Stimulated activated CD8-positive, alpha-beta memory T cell treated with anti-CD3 and anti-CD28 coated beads, Interleukin-2, amount 100 ng/mL, for 1 hour (primary cell): ENCODE data around the gene CORO7.

ENCODE experiments used
- DNase-seq, 2 donors: peaks; one replicate each; pipeline ENCODE4 v3.0.0-alpha.2; 2020; ENCODE audit warnings: low read depth in 2 of 2

Gene CORO7

DNA sequence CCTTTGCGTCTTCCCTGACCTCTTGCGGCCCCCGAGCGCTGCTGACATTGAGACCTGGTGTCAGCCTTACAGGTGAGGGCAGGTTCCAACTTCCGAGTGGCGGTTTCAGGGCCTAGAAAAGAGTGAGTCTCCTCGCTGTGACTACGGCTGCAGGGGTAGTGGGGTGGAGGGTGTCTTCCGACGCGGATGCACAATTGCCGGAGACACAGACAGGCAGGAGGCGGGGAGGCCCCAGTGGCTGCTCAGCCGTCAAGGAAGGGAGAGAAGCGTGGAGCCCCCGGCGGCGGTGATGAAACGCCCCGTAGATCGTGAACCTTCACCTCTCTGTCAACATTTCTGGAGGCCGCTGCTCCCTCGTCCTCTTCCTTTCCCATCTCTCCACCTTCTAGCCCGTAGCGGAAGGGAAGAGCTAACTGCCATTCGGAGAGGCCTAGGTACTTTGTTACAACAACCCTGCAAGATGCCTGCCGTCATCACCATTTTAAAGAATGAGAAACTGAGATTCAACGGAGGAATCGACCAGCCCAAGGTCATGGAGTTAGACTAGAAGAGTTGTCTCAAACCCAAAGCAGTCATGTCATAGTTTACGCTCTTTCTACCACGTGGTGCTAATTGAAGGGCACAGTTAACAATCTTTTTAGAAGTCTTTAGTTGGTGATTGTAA is 9.8 kb upstream of the CORO7 start:
- no peak for DNase-seq

- DNase-seq, result peak; percentile 84 to 90
These were observed 9.1 kb upstream of the CORO7 start, which contains the start of gene DNAJA3 for GRCh38 chr16:4425378-4426020. Gene DNAJA3 (plus strand): TSS chr16:4425868. CDS start chr16:4425882, 14 bp downstream.

GRCh38 chr16:4420505-4421105 is 4.2 kb upstream of the CORO7 start:
- no peak for DNase-seq

GRCh38 chr16:4419402-4419959 is 3.1 kb upstream of the CORO7 start:
- DNase-seq, result no peak

DNA sequence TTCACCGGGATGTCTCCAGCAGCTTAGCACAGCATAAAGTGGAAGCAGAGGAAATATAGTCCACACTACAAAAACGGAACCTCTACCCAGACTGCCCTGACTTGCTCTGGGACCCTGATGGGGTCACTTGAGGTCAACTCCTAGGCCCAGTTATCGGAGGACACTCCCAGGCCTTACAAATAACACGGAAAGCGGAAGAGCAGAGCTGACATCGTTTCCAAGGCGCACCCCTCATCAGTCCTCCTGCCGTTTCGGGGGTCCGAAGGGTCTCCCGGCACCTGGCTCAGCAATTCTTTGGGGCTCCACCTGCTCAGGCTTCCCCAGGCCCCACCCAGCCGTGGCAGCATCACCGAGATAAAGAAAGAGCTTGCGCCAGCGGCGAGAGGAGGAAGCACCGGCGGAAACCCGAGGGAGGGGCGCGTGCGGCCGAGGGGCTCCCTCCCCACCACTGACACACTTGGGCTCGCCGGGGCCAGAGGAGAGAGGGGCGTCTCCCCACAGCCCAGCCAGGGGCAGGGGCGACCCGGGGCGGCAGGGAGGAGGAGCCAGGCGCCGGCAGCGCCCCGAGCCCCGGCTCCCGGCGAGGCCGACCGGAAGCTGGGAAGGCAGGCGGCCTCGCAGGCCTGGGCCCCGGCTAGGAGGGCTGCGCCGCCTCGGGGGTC is 727 bp downstream of the CORO7 start:
- DNase-seq, result no peak

- peak; percentile 38 to 52 for DNase-seq
These were observed 2.0 kb downstream of the CORO7 start for GRCh38 chr16:4414187-4414917.

DNA sequence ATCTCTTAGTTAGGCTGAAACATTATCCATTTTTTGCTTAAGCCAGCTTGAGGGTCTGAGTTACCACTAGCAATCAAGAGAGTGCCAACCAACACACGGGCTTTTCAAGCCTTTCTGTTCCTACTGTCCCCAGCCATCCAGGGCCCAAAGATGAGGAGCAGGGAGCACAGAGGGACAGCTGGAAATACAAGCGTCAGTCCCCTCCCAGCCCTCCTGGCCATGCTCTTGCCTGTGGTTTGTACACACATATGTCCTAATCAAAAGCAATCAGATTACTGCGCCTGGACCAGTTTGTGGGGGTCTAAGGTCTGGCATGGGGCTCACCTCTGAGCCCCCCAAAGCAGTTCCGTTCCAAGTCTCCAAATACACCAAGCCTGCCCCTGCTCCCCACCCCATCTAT is 3.5 kb downstream of the CORO7 start:
- no peak for DNase-seq

DNA sequence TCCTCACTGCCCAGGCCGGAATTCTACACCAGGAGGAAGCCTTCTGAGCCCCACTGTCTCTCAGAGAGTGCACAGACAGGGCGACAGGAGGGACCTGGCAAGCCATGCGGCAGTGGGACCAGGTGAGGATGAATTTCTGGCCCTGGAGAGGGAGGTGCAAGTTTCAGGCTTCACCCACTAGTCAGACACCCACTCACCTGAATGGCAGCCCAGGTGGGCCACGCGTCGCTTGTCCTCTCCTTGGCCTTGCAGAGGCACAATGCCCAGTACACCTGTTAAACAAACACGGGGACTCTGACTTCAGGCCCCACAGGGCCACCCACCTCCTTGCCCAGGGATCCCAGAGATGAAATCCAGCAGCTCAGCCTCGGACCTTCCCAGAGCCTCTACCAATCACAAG is 4.2 kb downstream of the CORO7 start:
- no peak for DNase-seq

DNA sequence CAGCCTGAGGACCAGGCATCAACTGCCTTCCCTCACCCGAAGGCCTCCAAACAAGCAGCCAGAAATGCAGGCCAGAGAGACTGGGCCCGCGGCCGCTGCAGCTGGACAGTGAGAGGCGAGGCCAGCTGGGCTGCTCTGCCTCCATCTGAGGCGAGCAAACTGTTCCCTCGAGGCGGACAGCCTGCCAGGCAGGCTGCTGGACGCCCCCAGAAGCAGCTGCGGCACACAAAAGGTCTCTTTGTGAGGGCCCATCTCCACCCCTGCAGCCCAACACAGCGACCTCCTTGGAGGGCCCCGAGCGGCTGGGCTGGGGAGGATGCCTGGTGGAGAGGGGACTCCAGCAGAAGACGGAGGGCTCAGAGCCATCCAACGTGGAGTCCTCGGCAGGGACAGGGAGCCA is 4.7 kb downstream of the CORO7 start:
- no peak for DNase-seq

DNA sequence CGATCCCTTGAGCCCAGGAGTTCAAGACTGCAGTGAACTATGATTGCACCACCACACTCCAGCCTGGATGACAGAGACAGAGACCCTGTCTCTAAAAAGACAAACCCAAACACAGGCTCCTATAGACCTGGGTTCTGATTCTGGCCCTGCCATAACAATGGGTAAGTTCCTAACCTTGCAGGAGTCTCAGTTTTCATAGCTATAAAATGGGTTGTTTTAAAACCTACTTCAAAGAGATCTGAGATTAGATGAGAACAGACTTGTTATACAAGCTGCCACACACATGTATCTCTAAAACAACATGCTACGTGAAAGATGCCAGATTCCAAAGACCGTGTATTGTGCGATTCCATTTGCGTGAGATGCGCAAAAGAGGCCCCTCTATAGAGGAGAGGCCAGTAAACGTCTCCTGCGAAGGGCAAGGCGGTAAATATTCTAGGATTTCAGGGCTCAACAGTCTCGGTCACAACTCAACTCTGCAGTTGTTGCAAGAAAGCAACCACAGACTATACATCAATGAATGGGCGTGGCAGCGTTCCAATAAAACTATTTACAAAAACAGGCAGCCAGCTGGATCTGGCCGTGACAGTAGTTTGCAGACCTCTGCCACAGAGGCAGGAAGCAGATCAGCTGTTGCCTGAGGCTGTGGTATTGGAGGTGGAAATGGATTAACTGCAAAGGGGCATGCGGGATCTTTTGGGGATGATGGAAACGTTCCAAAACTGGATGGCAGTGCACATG is 5.9 kb downstream of the CORO7 start:
- no peak for DNase-seq

DNA sequence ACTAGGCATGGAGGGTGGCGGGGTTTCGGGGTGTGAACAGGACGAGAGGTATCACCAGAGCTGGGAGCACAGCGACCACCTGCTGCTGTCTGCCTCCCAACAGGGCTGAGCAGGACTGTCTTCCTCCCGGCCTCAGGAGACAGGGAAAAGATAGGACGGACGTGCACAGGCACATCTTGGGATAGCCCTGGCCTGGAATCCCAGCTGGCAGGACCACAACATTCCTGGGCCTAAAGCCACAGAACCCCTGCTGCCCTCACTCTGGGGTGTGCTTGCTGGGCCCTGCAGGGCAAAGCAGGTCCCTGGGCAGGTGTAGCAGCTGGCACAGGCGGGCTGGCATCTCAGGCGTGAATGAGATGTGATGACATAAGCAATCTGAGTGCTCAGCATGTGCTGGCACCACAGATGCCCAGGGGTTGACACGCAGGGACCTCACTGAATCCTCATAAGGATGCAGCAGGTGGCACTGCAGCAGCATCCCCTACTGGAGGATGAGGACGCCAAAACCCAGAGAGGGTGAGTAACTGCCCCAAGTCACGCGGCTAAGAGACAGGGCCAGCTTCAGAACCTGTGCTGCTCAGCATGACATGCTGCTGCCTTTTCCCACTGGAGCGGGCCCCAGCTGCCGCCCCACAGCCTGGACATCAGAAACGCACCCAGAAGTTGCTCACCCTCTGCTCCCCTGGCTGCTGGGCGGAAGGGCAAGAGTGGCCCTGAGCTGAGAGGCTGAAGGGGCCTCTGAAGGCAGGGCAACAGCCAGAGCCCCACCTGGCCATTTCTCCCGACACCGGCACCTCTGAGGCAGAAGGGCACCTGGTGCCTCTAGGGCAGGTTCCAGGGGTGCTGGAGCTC is 7.1 kb downstream of the CORO7 start:
- DNase-seq, result no peak

- DNase-seq, result no peak
These were observed 8.1 kb downstream of the CORO7 start for GRCh38 chr16:4408323-4408690.

- no peak for DNase-seq
These were observed 8.7 kb downstream of the CORO7 start for GRCh38 chr16:4407543-4408322.

DNA sequence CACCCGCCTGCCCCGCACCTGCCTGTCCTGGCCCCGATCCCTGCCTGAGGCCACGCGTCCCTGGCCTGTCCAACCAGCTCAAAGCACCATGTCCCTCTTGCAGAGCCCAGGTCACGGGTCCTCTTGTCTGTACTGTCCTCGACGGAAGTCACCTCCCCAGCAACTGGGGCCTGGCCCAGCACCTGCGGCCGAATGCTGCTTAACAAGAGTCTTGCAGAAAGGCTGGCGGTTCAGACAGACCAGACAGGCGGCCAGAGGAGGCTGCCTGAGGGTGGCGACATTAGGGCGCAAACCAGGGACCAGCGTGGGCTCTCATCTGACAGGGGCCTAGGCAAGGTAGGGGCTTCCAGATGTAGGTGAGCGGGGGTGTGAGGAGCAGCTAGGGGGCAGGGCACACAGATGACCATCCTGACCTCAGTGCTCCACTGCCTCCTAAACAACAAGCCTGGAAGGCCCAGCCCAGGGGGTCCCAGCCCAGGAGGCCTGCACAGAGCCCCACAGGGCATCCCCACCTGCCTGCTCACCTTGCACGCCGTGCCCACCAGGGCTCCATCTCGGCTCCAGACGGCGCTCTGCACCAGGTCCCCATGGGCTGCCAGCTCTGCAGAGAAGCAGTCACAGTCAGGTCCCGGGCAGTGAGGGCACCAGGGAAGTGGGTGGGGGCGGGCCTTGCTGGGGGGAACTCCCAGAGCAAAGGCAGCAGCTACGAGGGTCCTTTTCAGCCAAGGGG is 11.3 kb downstream of the CORO7 start:
- DNase-seq, result no peak

- DNase-seq, result no peak
These were observed 12.0 kb downstream of the CORO7 start for GRCh38 chr16:4404247-4404966.

- DNase-seq, result no peak
These were observed 13.1 kb downstream of the CORO7 start for GRCh38 chr16:4403133-4403949.
